ENCODE data around the gene SPTBN5.
"Not testable (repeated sequence)": the region's sequence is repeated elsewhere in the genome, so short reads cannot be mapped to it uniquely, and the experiment has no call there.

SPTBN5 gene

GRCh38 chr15:41844814-41845213 is 49.0 kb downstream of the SPTBN5 start:
- no peak for DNase-seq (ENCODE audit: low read depth)

GRCh38 chr15:41843571-41843970 is 50.3 kb downstream of the SPTBN5 start:
- DNase-seq (ENCODE audit: low read depth): no peak

- DNase-seq (ENCODE audit: low read depth): no peak
Observed at GRCh38 chr15:41842229-41842628, 51.6 kb downstream of the SPTBN5 start.

- no peak for DNase-seq (ENCODE audit: low read depth)
Observed at GRCh38 chr15:41841131-41841530, 52.7 kb downstream of the SPTBN5 start.

DNA sequence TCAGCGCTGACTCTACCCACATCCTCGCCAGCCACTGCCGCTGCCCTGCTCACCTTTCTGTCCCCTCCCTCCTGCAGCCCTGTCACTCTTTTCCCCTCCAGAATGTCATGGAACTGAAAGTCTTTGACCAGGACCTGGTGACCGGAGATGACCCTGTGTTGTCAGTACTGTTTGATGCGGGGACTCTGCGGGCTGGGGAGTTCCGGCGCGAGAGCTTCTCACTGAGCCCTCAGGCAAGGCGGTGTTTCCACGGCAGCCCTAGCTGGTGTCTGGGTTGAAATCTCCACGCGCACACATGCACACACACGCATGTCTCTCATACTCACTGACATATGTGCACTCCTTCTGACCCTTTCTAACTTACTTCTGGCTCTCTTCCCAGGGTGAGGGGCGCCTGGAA is 53.2 kb downstream of the SPTBN5 start:
- no peak for DNase-seq (ENCODE audit: low read depth)

- DNase-seq (ENCODE audit: low read depth): no peak
Observed at GRCh38 chr15:41839781-41840491, 53.9 kb downstream of the SPTBN5 start.

DNA sequence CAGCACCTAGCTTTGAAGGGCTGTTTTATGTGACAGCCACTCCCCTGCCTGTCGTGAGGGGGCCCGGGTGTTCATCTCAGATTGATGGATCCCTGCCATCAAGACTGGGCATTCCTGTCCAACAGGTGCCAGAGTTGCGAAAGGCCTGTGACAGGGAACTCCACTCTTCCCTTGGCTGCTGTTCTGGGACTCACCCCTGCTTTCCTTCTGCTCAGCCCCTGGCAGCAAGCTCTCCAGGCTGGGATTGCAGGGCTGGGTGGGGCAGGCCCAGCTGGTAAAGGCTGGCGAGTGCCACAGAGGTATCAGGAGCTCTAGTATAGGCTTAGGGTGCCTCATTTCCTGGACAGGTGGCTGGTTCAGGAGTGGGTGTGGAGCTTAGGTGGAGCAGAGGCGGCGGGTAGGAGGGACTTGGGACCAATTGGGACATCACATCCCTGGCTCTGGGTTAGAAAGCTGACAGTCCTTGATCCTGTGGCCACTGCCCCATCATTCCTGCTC is 55.4 kb downstream of the SPTBN5 start, which contains the start of gene PLA2G4B:
TSS of gene PLA2G4B (plus strand) at position 448 of the 498 bp plus-strand sequence. CDS start 67 bp downstream, outside the sequence.
- DNase-seq (ENCODE audit: low read depth): no peak

DNA sequence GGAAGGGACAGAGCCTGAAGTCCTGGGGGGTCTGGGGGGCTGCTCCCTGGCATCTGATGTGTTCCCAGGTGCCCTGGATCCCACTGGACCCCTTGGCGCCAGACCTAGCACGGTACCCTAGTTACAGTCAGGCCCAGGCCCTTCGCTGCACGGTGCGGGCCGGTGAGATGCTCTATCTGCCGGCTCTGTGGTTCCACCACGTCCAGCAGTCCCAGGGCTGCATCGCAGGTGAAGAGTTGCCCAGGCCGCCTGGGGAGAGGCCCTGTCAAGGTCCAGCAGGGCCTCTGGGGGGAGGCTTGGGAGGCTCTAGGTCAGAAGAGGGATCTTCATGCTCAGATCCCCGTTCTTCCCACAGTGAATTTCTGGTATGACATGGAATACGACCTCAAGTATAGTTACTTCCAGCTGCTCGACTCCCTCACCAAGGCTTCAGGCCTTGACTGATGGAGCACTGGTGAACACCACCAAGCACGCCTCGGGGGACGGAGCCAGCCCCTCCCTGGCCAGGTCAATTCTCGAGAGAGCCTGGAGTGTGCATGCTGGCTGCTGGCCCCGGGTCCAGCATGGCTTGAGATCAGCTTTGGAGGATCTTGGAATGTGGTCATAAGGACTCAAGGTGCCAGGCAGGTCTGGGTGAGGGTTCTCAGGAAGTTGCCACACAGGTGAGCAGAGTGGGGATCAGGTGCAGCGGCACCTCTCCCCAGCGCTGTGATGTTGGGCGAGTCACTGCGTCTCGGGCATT is 57.0 kb downstream of the SPTBN5 start:
- DNase-seq (ENCODE audit: low read depth): no peak

- DNase-seq (ENCODE audit: low read depth): no peak
Observed at GRCh38 chr15:41836073-41836472, 57.8 kb downstream of the SPTBN5 start.

- no peak for DNase-seq (ENCODE audit: low read depth)
Observed at GRCh38 chr15:41834096-41834495, 59.8 kb downstream of the SPTBN5 start.

DNA sequence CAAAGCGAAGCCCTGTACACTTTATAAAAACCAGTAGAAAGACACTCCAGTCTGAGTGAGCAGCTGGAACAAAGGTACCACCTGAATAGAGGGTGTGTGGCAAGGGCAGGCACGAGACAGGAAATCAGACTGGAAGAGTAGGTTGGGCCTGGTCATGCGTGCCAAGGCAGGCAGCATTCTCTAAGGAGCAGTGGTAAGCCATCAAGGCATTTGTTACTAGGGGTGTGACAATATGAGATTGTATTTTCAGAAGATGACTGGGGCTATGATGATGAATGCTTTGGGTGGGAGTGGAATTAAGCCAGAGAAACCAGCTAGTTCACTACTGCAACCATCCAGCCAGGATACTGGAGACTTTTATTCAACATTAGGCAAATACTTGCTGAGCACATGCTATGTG is 61.0 kb downstream of the SPTBN5 start:
- no peak for DNase-seq (ENCODE audit: low read depth)

GRCh38 chr15:41832208-41832607 is 61.6 kb downstream of the SPTBN5 start:
- no peak for DNase-seq (ENCODE audit: low read depth)

DNA sequence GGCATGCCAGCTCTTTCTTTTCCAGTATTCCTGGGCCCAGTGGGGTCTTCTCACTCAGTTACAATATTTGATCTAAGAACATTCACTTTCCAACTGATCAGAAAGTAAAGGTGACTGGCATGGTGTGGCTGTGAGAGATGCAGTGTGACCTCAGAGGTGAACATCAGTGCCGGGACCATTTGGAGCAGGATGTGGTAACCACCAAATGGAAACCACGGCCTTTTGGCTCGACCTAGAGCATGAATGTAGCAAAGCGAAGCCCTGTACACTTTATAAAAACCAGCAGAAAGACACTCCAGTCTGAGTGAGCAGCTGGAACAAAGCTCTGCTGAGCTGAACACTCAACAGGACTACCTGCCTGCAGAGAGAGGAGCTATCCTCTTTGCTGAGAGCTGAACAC is 62.6 kb downstream of the SPTBN5 start:
- not testable (repeated sequence) for DNase-seq (ENCODE audit: low read depth)

DNA sequence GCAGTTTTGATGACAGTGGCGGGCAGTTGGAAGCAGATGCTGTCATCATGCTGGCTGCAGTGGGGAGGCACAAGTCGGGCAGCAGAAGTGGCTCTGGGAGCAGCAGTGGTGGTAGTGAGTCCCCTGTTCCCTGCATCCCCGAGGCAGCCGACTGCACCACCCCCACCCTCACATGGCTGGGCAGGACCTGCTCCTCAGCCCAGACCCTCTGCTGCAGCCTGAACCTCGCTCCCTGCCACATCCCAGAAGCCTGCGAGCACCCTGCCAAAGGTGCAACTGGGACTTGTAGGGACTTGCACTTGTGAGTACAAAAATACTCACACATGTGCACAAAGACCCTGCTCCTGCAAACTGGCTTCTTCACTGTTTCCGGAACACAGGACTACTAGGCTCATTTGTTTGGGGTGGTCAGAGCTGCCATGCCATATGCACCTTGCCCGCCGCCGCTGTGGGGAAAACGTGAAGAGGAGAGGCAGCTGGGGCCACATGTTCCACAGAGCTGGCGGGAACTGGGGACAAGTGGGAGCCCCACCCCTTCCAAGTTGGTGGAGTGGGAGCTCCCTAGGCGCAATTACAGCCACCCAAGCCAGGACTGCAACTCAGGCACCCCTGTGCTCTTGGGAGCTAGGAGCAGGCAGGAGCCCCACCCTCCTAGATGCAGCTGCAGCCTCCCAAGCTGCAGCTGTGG is 63.8 kb downstream of the SPTBN5 start:
- no peak for DNase-seq (ENCODE audit: low read depth)

GRCh38 chr15:41828807-41829141 is 65.1 kb downstream of the SPTBN5 start:
- DNase-seq (ENCODE audit: low read depth): no peak

- DNase-seq (ENCODE audit: low read depth): peak; percentile 51
Observed at GRCh38 chr15:41827880-41828806, 65.7 kb downstream of the SPTBN5 start, which contains the start of gene JMJD7. Gene JMJD7, plus strand, starts transcription at chr15:41828092. Its CDS starts 33 bp downstream, at chr15:41828125.

- no peak for DNase-seq (ENCODE audit: low read depth)
Observed at GRCh38 chr15:41827290-41827879, 66.5 kb downstream of the SPTBN5 start.

- DNase-seq (ENCODE audit: low read depth): no peak
Observed at GRCh38 chr15:41825572-41826535, 68.0 kb downstream of the SPTBN5 start.

DNA sequence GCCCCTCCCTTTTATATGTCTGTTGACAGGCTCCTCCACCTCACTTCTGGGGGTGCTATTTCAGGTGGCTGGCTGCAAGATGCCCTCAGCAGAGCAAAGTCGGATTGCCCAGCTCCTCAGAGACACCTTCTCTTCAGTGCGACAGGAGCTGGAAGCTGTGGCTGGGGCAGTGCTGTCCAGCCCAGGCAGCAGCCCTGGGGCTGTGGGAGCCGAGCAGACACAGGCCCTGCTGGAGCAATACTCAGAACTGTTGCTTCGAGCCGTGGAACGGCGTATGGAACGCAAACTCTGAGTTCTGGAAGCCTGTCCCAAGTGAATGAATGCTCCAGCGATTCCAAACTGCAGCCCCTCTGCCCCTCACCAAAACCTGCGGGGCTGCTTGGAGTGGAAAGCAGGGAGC is 68.7 kb downstream of the SPTBN5 start:
- no peak for DNase-seq (ENCODE audit: low read depth)

Measured in HS-27A (cell line).